H1 (cell line): ENCODE data around the gene ROR1. TPM values are rescaled to one million over a fixed set of nuclear protein-coding genes. Genes with fewer than 3 reads are reported as not detected.

Experiments used
- CTCF ChIA-PET: fragments of 300-600 bp; sonication (Branson Sonifier 250); formaldehyde crosslinking; loops from one replicate; lab custom pipeline; 2021; ENCODE audit not compliant: partially characterized antibody; lab: Charles Lee
- POLR2A ChIA-PET: fragments of 300-600 bp; sonication (Branson Sonifier 250); formaldehyde crosslinking; loops from one replicate; lab custom pipeline; 2021; ENCODE audit warnings: inconsistent platforms; ENCODE audit not compliant: partially characterized antibody; lab: Charles Lee
- DNase-seq, 2 experiments: peaks; one replicate each; pipeline versions ENCODE4 v3.0.0 to v3.0.0-alpha.2; 2010 to 2022; ENCODE audit warnings: low spot score in 2 of 2, low read depth in 1 of 2, mixed read lengths in 1 of 2
- FAIRE-seq: peaks from 2 replicates; lab custom pipeline; 2011; peaks lifted over from hg19 to GRCh38; lab: Jason Lieb, UNC
- H2AFZ ChIP-seq: 2 replicates; pipeline ENCODE4 v1.8.1; 2012; ENCODE audit warnings: low read length, inconsistent platforms
- H2AK5ac ChIP-seq: 2 replicates; pipeline ENCODE4 v1.6.1; 2013; ENCODE audit warnings: low read depth, low read length
- H2BK120ac ChIP-seq: replicated peaks from 2 replicates; pipeline ENCODE3; 2013; ENCODE audit warnings: low read depth, low read length, inconsistent platforms
- H2BK12ac ChIP-seq: 2 replicates; pipeline ENCODE4 v1.6.1; 2013; ENCODE audit warnings: low read depth, low read length
- H2BK15ac ChIP-seq: 2 replicates; pipeline ENCODE4 v1.6.1; 2013; ENCODE audit warnings: low read length
- H2BK20ac ChIP-seq: 2 replicates; pipeline ENCODE4 v1.6.1; 2013; ENCODE audit warnings: low read length
- H2BK5ac ChIP-seq: 2 replicates; pipeline ENCODE4 v1.6.1; 2013; ENCODE audit warnings: low read depth, low read length
- H3K14ac ChIP-seq: 2 replicates; pipeline ENCODE4 v1.6.1; 2013; ENCODE audit warnings: inconsistent platforms; ENCODE audit not compliant: insufficient read length
- H3K18ac ChIP-seq: 2 replicates; pipeline ENCODE4 v1.6.1; 2013; ENCODE audit warnings: low read length; ENCODE audit errors: extremely low read depth
- H3K23ac ChIP-seq: 2 replicates; pipeline ENCODE4 v1.6.1; 2013; ENCODE audit warnings: inconsistent platforms; ENCODE audit not compliant: insufficient read length
- H3K23me2 ChIP-seq: 2 replicates; pipeline ENCODE4 v1.6.1; 2013; ENCODE audit warnings: low read depth, low read length
- H3K27ac ChIP-seq: 2 replicates; pipeline ENCODE4 v1.6.1; 2011; ENCODE audit warnings: low read depth, low read length, inconsistent platforms
- H3K27me3 ChIP-seq, 4 experiments: replicated peaks in 1 of 4; 1 replicate in 1 of 4; 2 replicates in 3 of 4; pipeline versions ENCODE4 v1.6.1 to v1.8.1; 2011 to 2013; ENCODE audit warnings: low read length in 3 of 4, mild to moderate bottlenecking in 3 of 4, inconsistent platforms in 2 of 4, mixed read lengths in 2 of 4, moderate library complexity in 1 of 4; ENCODE audit not compliant: control insufficient read depth in 3 of 4, insufficient read depth in 3 of 4; ENCODE audit errors: extremely low read depth in 1 of 4
- H3K36me3 ChIP-seq, 4 experiments: 2 replicates each; pipeline versions ENCODE4 v1.6.1 to v1.8.1; 2011 to 2013; ENCODE audit warnings: mild to moderate bottlenecking in 4 of 4, low read length in 3 of 4, moderate library complexity in 2 of 4, control low read depth in 1 of 4, inconsistent platforms in 1 of 4; ENCODE audit not compliant: insufficient read depth in 4 of 4, control insufficient read depth in 2 of 4
- H3K4ac ChIP-seq: replicated peaks from 2 replicates; pipeline ENCODE3; 2013; ENCODE audit warnings: low read length, low read depth, mixed read lengths, inconsistent platforms; ENCODE audit not compliant: insufficient read length
- H3K4me1 ChIP-seq, 4 experiments: replicated peaks in 1 of 4; 1 replicate in 1 of 4; 2 replicates in 3 of 4; pipeline versions ENCODE4 v1.6.1 to v1.8.1; 2011 to 2013; ENCODE audit warnings: low read length in 3 of 4, inconsistent platforms in 2 of 4, mixed read lengths in 1 of 4; ENCODE audit not compliant: insufficient read depth in 4 of 4, control insufficient read depth in 3 of 4
- H3K4me2 ChIP-seq, 2 experiments: 2 replicates each; pipeline versions ENCODE4 v1.6.1 to v1.8.1; 2011 to 2013; ENCODE audit warnings: low read depth in 2 of 2, low read length in 2 of 2, control low read depth in 1 of 2, inconsistent platforms in 1 of 2, mild to moderate bottlenecking in 1 of 2; ENCODE audit not compliant: insufficient read depth in 1 of 2
- H3K4me3 ChIP-seq, 4 experiments: fragments of 200-600, 300-600 bp in 1 of 4; sonication (generic), shearing (Covaris generic), sonication (Bioruptor Twin) in 1 of 4; 2 replicates each; pipeline versions ENCODE4 v1.5.1 to v1.8.1; 2011 to 2016; ENCODE audit warnings: low read length in 4 of 4, low read depth in 3 of 4, control low read depth in 2 of 4, inconsistent platforms in 2 of 4, mild to moderate bottlenecking in 2 of 4, mixed read lengths in 1 of 4, moderate library complexity in 1 of 4; ENCODE audit not compliant: insufficient read depth in 2 of 4; ENCODE audit errors: extremely low read depth in 1 of 4
- H3K56ac ChIP-seq: replicated peaks from 2 replicates; pipeline ENCODE3; 2013; ENCODE audit warnings: low read depth, mild to moderate bottlenecking, mixed read lengths, low read length, inconsistent platforms; ENCODE audit not compliant: insufficient read length
- H3K79me1 ChIP-seq: 2 replicates; pipeline ENCODE4 v1.6.1; 2013; ENCODE audit warnings: low read depth, low read length, control low read depth
- H3K79me2 ChIP-seq, 2 experiments: 2 replicates each; pipeline versions ENCODE4 v1.6.1 to v1.8.1; 2012 to 2013; ENCODE audit warnings: low read length in 2 of 2, mild to moderate bottlenecking in 2 of 2, inconsistent platforms in 1 of 2; ENCODE audit not compliant: insufficient read depth in 2 of 2, control insufficient read depth in 1 of 2
- H3K9ac ChIP-seq, 4 experiments: replicated peaks in 1 of 4; 1 replicate in 1 of 4; 2 replicates in 3 of 4; pipeline versions ENCODE4 v1.6.1 to v1.8.1; 2011 to 2013; ENCODE audit warnings: low read depth in 3 of 4, low read length in 3 of 4, control low read depth in 2 of 4, mild to moderate bottlenecking in 2 of 4, moderate library complexity in 2 of 4, inconsistent platforms in 1 of 4; ENCODE audit errors: extremely low read depth in 1 of 4
- H3K9me3 ChIP-seq, 2 experiments: 2 replicates each; pipeline versions ENCODE4 v1.6.1 to v1.8.1; 2012 to 2013; ENCODE audit warnings: mild to moderate bottlenecking in 2 of 2, moderate library complexity in 2 of 2, control low read depth in 1 of 2, inconsistent platforms in 1 of 2, low read depth in 1 of 2, low read length in 1 of 2, mixed read lengths in 1 of 2; ENCODE audit not compliant: insufficient read depth in 2 of 2
- H4K20me1 ChIP-seq, 2 experiments: replicated peaks in 1 of 2; 2 replicates each; pipeline versions ENCODE3 to v1.8.1; 2011 to 2013; ENCODE audit warnings: inconsistent platforms in 2 of 2, low read length in 2 of 2, mild to moderate bottlenecking in 1 of 2; ENCODE audit not compliant: insufficient read depth in 2 of 2, control insufficient read depth in 1 of 2
- H4K5ac ChIP-seq: 2 replicates; pipeline ENCODE4 v1.6.1; 2013; ENCODE audit warnings: low read length, low read depth, mixed read lengths, inconsistent platforms; ENCODE audit not compliant: insufficient read length
- H4K8ac ChIP-seq: 2 replicates; pipeline ENCODE4 v1.8.0; 2013; ENCODE audit warnings: mild to moderate bottlenecking, moderate library complexity, low read length, inconsistent platforms; ENCODE audit not compliant: insufficient read depth; ENCODE audit errors: extremely low read depth
- H4K91ac ChIP-seq: replicated peaks from 2 replicates; pipeline ENCODE3; 2013; ENCODE audit warnings: low read length, mixed read lengths, inconsistent platforms; ENCODE audit not compliant: insufficient read length
- CREB1 ChIP-seq: IDR thresholded peaks from 2 replicates; pipeline ENCODE4 v1.6.1; 2012; ENCODE audit warnings: inconsistent platforms
- GTF2F1 ChIP-seq: IDR thresholded peaks from 2 replicates; pipeline ENCODE4 v1.6.1; 2012; ENCODE audit warnings: low read depth, low read length, improper control_type of control experiment, borderline replicate concordance
- HDAC2 ChIP-seq, 2 experiments: fragments of 300-600 bp in 1 of 2; sonication (generic) in 1 of 2; IDR thresholded peaks; 2 replicates each; pipeline ENCODE4 v1.6.1; 2011 to 2012; ENCODE audit warnings: low read depth in 2 of 2, low read length in 2 of 2, mild to moderate bottlenecking in 2 of 2, moderate library complexity in 2 of 2, borderline replicate concordance in 1 of 2, inconsistent platforms in 1 of 2
- KDM1A ChIP-seq: fragments of 200-600, 300-600 bp; sonication (generic); IDR thresholded peaks from 2 replicates; pipeline ENCODE4 v1.7.1; 2016; ENCODE audit warnings: mild to moderate bottlenecking, low read length, borderline replicate concordance
- NANOG ChIP-seq: IDR thresholded peaks from 2 replicates; pipeline ENCODE4 v1.6.1; 2011; ENCODE audit warnings: low read length, low read depth, mild to moderate bottlenecking, inconsistent platforms; ENCODE audit not compliant: insufficient read depth, poor library complexity, severe bottlenecking
- SP1 ChIP-seq: IDR thresholded peaks from 2 replicates; pipeline ENCODE4 v1.6.1; 2011; ENCODE audit warnings: low read depth, low read length
- YY1 ChIP-seq: IDR thresholded peaks from 2 replicates; pipeline ENCODE4 v1.6.1; 2011; ENCODE audit warnings: low read depth, mild to moderate bottlenecking, low read length
- WGBS, 2 experiments: shearing (Covaris generic) in 1 of 2; methylation state at CpG; one replicate each; pipeline versions ENCODE4 v1.1.6 to v1.1.7; 2013 to 2015; ENCODE audit warnings: low lambda C conversion rate in 2 of 2, mixed read lengths in 2 of 2, inconsistent platforms in 1 of 2, low coverage in 1 of 2, missing lambda C conversion rate in 1 of 2; ENCODE audit not compliant: insufficient replicate concordance in 2 of 2, insufficient coverage in 1 of 2, insufficient read length in 1 of 2; ENCODE audit errors: extremely low coverage in 1 of 2, missing lambda C conversion rate in 1 of 2; 5-methylcytosine and 5-hydroxymethylcytosine counted together
- polyA plus RNA-seq, 7 experiments: library from polyadenylated mRNA; depleted of rRNA in 3 of 7; stranded (reverse) in 5 of 7; unstranded in 2 of 7; fragments of >200 nt in 5 of 7; fragments of 200-250 nt in 2 of 7; gene quantifications; 1 replicate in 5 of 7; 2 replicates in 1 of 7; 4 replicates in 1 of 7; pipeline versions ENCODE4 v1.2.1 to v1.2.3, GENCODE V29; 2011 to 2013; ENCODE audit warnings: missing spikeins in 2 of 7, mixed read lengths in 2 of 7
- total RNA-seq: library from RNA; stranded (reverse); fragmentation: NEBNext Ultra II Directional; extraction: Animal tissue kit (Norgen Biotek cat#: 25700); gene quantifications from 2 replicates; pipeline ENCODE4 v1.2.1, GENCODE V29; 2021
- TF ChIP-seq, protein P1 (sequence below): IDR thresholded peaks from 2 replicates; pipeline ENCODE4 v1.6.1; 2012; ENCODE audit warnings: inconsistent platforms

The ROR1 gene
- total and polyA plus RNA-seq, 2 of the 8 experiments (the other 6 are each of a cell fraction or from before 2014, with no cell fraction given) = 33.6 to 73.6 TPM

DNA sequence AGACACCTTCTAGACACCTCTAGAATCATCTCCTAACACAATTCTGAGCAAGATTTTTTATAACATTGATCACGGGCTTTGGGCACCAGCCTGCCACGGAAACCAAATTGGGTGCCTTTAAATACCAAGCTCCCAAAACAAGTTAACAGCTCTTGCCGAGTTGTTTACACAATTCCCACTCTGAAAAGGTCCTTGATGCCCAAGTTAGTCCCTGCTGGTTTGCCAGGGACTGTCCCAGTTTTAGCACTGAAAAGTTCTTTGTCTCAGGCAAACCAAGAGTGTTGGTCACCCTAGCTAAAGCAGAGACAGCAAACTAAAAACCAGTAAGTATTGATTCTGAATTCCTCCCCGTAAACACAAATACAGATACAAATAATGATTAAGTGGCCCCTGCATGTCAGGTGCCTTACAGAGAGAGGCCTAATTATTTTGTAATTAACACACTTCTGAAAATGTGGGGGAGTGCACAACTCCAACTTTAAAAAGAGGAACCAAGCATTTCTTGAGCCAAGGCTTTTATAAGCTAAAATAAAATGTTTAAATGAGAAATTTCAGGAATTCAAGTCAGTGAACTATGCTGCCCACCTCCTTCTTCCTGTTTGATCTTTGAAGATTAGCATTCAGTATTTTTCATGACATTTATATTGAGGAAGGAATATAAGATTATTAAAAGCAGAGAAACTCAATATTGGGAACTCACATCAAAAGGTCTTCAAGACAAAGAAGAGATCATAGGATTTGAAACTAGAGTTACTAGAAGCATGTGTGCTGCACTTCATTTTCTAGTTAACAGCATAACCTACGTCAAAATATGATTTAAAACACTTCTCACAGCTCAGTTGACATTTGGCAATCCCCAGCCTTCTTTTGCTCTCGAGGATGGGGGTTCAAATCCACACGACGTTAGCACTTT, 420.6 kb downstream of the ROR1 start:
- no peak for FAIRE-seq
- no peak overlapping the region for H4K8ac ChIP-seq
- no peak overlapping the region for H2BK120ac ChIP-seq
- H2BK20ac ChIP-seq = no peak overlapping the region
- TF ChIP-seq NANOG (no peak), SP1 (no peak), KDM1A (no peak), GTF2F1 (no peak), YY1 (no peak), CREB1 (no peak), HDAC2 (IDR thresholded peaks at IDR 0.05; ENCODE audit: borderline replicate concordance in 1 of 2, low read depth in 2 of 2, low read length in 2 of 2) (no peak)
- TF ChIP-seq, protein P1, sequence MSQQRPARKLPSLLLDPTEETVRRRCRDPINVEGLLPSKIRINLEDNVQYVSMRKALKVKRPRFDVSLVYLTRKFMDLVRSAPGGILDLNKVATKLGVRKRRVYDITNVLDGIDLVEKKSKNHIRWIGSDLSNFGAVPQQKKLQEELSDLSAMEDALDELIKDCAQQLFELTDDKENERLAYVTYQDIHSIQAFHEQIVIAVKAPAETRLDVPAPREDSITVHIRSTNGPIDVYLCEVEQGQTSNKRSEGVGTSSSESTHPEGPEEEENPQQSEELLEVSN = no peak
- TF ChIP-seq, all 59 proteins: peak for 0
- H2BK12ac ChIP-seq = no peak overlapping the region
- H3K23me2 ChIP-seq = no peaks in the 10 kb centered on the region
- no peak overlapping the region for H3K9ac ChIP-seq
- no peak overlapping the region for H2BK5ac ChIP-seq
- H4K5ac ChIP-seq = no peak overlapping the region
- no peak overlapping the region for H3K18ac ChIP-seq
- H3K79me1 ChIP-seq = no peaks in the 10 kb centered on the region
- H3K4ac ChIP-seq = no peak overlapping the region
- 84% methylated on average over 8 of the region's 8 CpGs; no CpG with 5 or more reads in 1 of the 2 experiments for WGBS, 2 experiments
- no peak overlapping the region for H3K14ac ChIP-seq
- no peak overlapping the region for H3K4me3 ChIP-seq
- no peaks in the 10 kb centered on the region for H3K79me2 ChIP-seq
- ChIA-PET POLR2A (interaction anchor here (1.0 to 2.0 kb wide), 2 partner anchors 11 to 13 kb away, joined by 3 to 4 read pairs; no protein-coding TSS in a partner anchor), CTCF (interaction anchor here (0.8 to 4.5 kb wide), 8 partner anchors 10 to 520 kb away, joined by 3 to 23 read pairs (median 4); no protein-coding TSS in a partner anchor)
- no peak overlapping the region for H2AK5ac ChIP-seq
- H3K36me3 ChIP-seq = no peaks in the 10 kb centered on the region
- no peak overlapping the region for H3K23ac ChIP-seq
- no peaks in the 10 kb centered on the region for H4K20me1 ChIP-seq
- no peaks in the 10 kb centered on the region; a peak in 1 of 4 replicates for H3K9me3 ChIP-seq
- DNase-seq = no peak
- H3K27me3 ChIP-seq = no peaks in the 10 kb centered on the region
- peaks cover 0 to 5% (median 0%) of the 10 kb centered on the region in 4 experiments; a peak in 2 of 7 replicates for H3K4me1 ChIP-seq
- H4K91ac ChIP-seq = no peak overlapping the region
- H3K4me2 ChIP-seq = no peak overlapping the region
- H3K27ac ChIP-seq = no peak overlapping the region
- peak overlapping the region; percentile 58; the same call in 1 of the 2 replicates for H2AFZ ChIP-seq
- H3K56ac ChIP-seq = no peak overlapping the region
- no peak overlapping the region for H2BK15ac ChIP-seq
